H1 (cell line): Measurements from ENCODE around the gene RCAN2. TPM values are rescaled to one million over a fixed set of nuclear protein-coding genes. Genes with fewer than 3 reads are reported as not detected.

ENCODE experiments used
- CTCF ChIA-PET: fragments of 300-600 bp; sonication (Branson Sonifier 250); formaldehyde crosslinking; loops from one replicate; lab custom pipeline; 2021; ENCODE audit not compliant: partially characterized antibody; lab: Charles Lee
- POLR2A ChIA-PET: fragments of 300-600 bp; sonication (Branson Sonifier 250); formaldehyde crosslinking; loops from one replicate; lab custom pipeline; 2021; ENCODE audit warnings: inconsistent platforms; ENCODE audit not compliant: partially characterized antibody; lab: Charles Lee
- DNase-seq, 2 experiments: peaks; one replicate each; pipeline versions ENCODE4 v3.0.0 to v3.0.0-alpha.2; 2010 to 2022; ENCODE audit warnings: low spot score in 2 of 2, low read depth in 1 of 2, mixed read lengths in 1 of 2
- FAIRE-seq: peaks from 2 replicates; lab custom pipeline; 2011; peaks lifted over from hg19 to GRCh38; lab: Jason Lieb, UNC
- H2AFZ ChIP-seq: 2 replicates; pipeline ENCODE4 v1.8.1; 2012; ENCODE audit warnings: low read length, inconsistent platforms
- H2AK5ac ChIP-seq: 2 replicates; pipeline ENCODE4 v1.6.1; 2013; ENCODE audit warnings: low read depth, low read length
- H2BK120ac ChIP-seq: replicated peaks from 2 replicates; pipeline ENCODE3; 2013; ENCODE audit warnings: low read depth, low read length, inconsistent platforms
- H2BK12ac ChIP-seq: 2 replicates; pipeline ENCODE4 v1.6.1; 2013; ENCODE audit warnings: low read depth, low read length
- H2BK15ac ChIP-seq: 2 replicates; pipeline ENCODE4 v1.6.1; 2013; ENCODE audit warnings: low read length
- H2BK20ac ChIP-seq: 2 replicates; pipeline ENCODE4 v1.6.1; 2013; ENCODE audit warnings: low read length
- H2BK5ac ChIP-seq: 2 replicates; pipeline ENCODE4 v1.6.1; 2013; ENCODE audit warnings: low read depth, low read length
- H3K14ac ChIP-seq: 2 replicates; pipeline ENCODE4 v1.6.1; 2013; ENCODE audit warnings: inconsistent platforms; ENCODE audit not compliant: insufficient read length
- H3K18ac ChIP-seq: 2 replicates; pipeline ENCODE4 v1.6.1; 2013; ENCODE audit warnings: low read length; ENCODE audit errors: extremely low read depth
- H3K23ac ChIP-seq: 2 replicates; pipeline ENCODE4 v1.6.1; 2013; ENCODE audit warnings: inconsistent platforms; ENCODE audit not compliant: insufficient read length
- H3K23me2 ChIP-seq: 2 replicates; pipeline ENCODE4 v1.6.1; 2013; ENCODE audit warnings: low read depth, low read length
- H3K27ac ChIP-seq: 2 replicates; pipeline ENCODE4 v1.6.1; 2011; ENCODE audit warnings: low read depth, low read length, inconsistent platforms
- H3K27me3 ChIP-seq, 4 experiments: replicated peaks in 1 of 4; 1 replicate in 1 of 4; 2 replicates in 3 of 4; pipeline versions ENCODE4 v1.6.1 to v1.8.1; 2011 to 2013; ENCODE audit warnings: low read length in 3 of 4, mild to moderate bottlenecking in 3 of 4, inconsistent platforms in 2 of 4, mixed read lengths in 2 of 4, moderate library complexity in 1 of 4; ENCODE audit not compliant: control insufficient read depth in 3 of 4, insufficient read depth in 3 of 4; ENCODE audit errors: extremely low read depth in 1 of 4
- H3K36me3 ChIP-seq, 4 experiments: 2 replicates each; pipeline versions ENCODE4 v1.6.1 to v1.8.1; 2011 to 2013; ENCODE audit warnings: mild to moderate bottlenecking in 4 of 4, low read length in 3 of 4, moderate library complexity in 2 of 4, control low read depth in 1 of 4, inconsistent platforms in 1 of 4; ENCODE audit not compliant: insufficient read depth in 4 of 4, control insufficient read depth in 2 of 4
- H3K4ac ChIP-seq: replicated peaks from 2 replicates; pipeline ENCODE3; 2013; ENCODE audit warnings: low read length, low read depth, mixed read lengths, inconsistent platforms; ENCODE audit not compliant: insufficient read length
- H3K4me1 ChIP-seq, 4 experiments: replicated peaks in 1 of 4; 1 replicate in 1 of 4; 2 replicates in 3 of 4; pipeline versions ENCODE4 v1.6.1 to v1.8.1; 2011 to 2013; ENCODE audit warnings: low read length in 3 of 4, inconsistent platforms in 2 of 4, mixed read lengths in 1 of 4; ENCODE audit not compliant: insufficient read depth in 4 of 4, control insufficient read depth in 3 of 4
- H3K4me2 ChIP-seq, 2 experiments: 2 replicates each; pipeline versions ENCODE4 v1.6.1 to v1.8.1; 2011 to 2013; ENCODE audit warnings: low read depth in 2 of 2, low read length in 2 of 2, control low read depth in 1 of 2, inconsistent platforms in 1 of 2, mild to moderate bottlenecking in 1 of 2; ENCODE audit not compliant: insufficient read depth in 1 of 2
- H3K4me3 ChIP-seq, 4 experiments: fragments of 200-600, 300-600 bp in 1 of 4; sonication (generic), shearing (Covaris generic), sonication (Bioruptor Twin) in 1 of 4; 2 replicates each; pipeline versions ENCODE4 v1.5.1 to v1.8.1; 2011 to 2016; ENCODE audit warnings: low read length in 4 of 4, low read depth in 3 of 4, control low read depth in 2 of 4, inconsistent platforms in 2 of 4, mild to moderate bottlenecking in 2 of 4, mixed read lengths in 1 of 4, moderate library complexity in 1 of 4; ENCODE audit not compliant: insufficient read depth in 2 of 4; ENCODE audit errors: extremely low read depth in 1 of 4
- H3K56ac ChIP-seq: replicated peaks from 2 replicates; pipeline ENCODE3; 2013; ENCODE audit warnings: low read depth, mild to moderate bottlenecking, mixed read lengths, low read length, inconsistent platforms; ENCODE audit not compliant: insufficient read length
- H3K79me1 ChIP-seq: 2 replicates; pipeline ENCODE4 v1.6.1; 2013; ENCODE audit warnings: low read depth, low read length, control low read depth
- H3K79me2 ChIP-seq, 2 experiments: 2 replicates each; pipeline versions ENCODE4 v1.6.1 to v1.8.1; 2012 to 2013; ENCODE audit warnings: low read length in 2 of 2, mild to moderate bottlenecking in 2 of 2, inconsistent platforms in 1 of 2; ENCODE audit not compliant: insufficient read depth in 2 of 2, control insufficient read depth in 1 of 2
- H3K9ac ChIP-seq, 4 experiments: replicated peaks in 1 of 4; 1 replicate in 1 of 4; 2 replicates in 3 of 4; pipeline versions ENCODE4 v1.6.1 to v1.8.1; 2011 to 2013; ENCODE audit warnings: low read depth in 3 of 4, low read length in 3 of 4, control low read depth in 2 of 4, mild to moderate bottlenecking in 2 of 4, moderate library complexity in 2 of 4, inconsistent platforms in 1 of 4; ENCODE audit errors: extremely low read depth in 1 of 4
- H3K9me3 ChIP-seq, 2 experiments: 2 replicates each; pipeline versions ENCODE4 v1.6.1 to v1.8.1; 2012 to 2013; ENCODE audit warnings: mild to moderate bottlenecking in 2 of 2, moderate library complexity in 2 of 2, control low read depth in 1 of 2, inconsistent platforms in 1 of 2, low read depth in 1 of 2, low read length in 1 of 2, mixed read lengths in 1 of 2; ENCODE audit not compliant: insufficient read depth in 2 of 2
- H4K20me1 ChIP-seq, 2 experiments: replicated peaks in 1 of 2; 2 replicates each; pipeline versions ENCODE3 to v1.8.1; 2011 to 2013; ENCODE audit warnings: inconsistent platforms in 2 of 2, low read length in 2 of 2, mild to moderate bottlenecking in 1 of 2; ENCODE audit not compliant: insufficient read depth in 2 of 2, control insufficient read depth in 1 of 2
- H4K5ac ChIP-seq: 2 replicates; pipeline ENCODE4 v1.6.1; 2013; ENCODE audit warnings: low read length, low read depth, mixed read lengths, inconsistent platforms; ENCODE audit not compliant: insufficient read length
- H4K8ac ChIP-seq: 2 replicates; pipeline ENCODE4 v1.8.0; 2013; ENCODE audit warnings: mild to moderate bottlenecking, moderate library complexity, low read length, inconsistent platforms; ENCODE audit not compliant: insufficient read depth; ENCODE audit errors: extremely low read depth
- H4K91ac ChIP-seq: replicated peaks from 2 replicates; pipeline ENCODE3; 2013; ENCODE audit warnings: low read length, mixed read lengths, inconsistent platforms; ENCODE audit not compliant: insufficient read length
- ASH2L ChIP-seq: fragments of 200-600, 300-600 bp; sonication (generic); IDR thresholded peaks from one replicate; pipeline ENCODE4 v1.7.1; 2017; ENCODE audit warnings: low read length
- EP300 ChIP-seq, 2 experiments: IDR thresholded peaks; 1 replicate in 1 of 2; 2 replicates in 1 of 2; pipeline ENCODE4 v1.6.1; 2011 to 2012; ENCODE audit warnings: low read depth in 2 of 2, low read length in 2 of 2, mild to moderate bottlenecking in 2 of 2, borderline replicate concordance in 1 of 2, inconsistent platforms in 1 of 2, moderate library complexity in 1 of 2
- GABPA ChIP-seq: IDR thresholded peaks from 2 replicates; pipeline ENCODE4 v1.6.1; 2011; ENCODE audit warnings: mild to moderate bottlenecking, low read length, moderate library complexity, borderline replicate concordance; ENCODE audit not compliant: insufficient read depth
- POLR2A ChIP-seq, 2 experiments: IDR thresholded peaks; 1 replicate in 1 of 2; 2 replicates in 1 of 2; pipeline ENCODE4 v1.6.1; 2011; ENCODE audit warnings: low read depth in 2 of 2, low read length in 2 of 2, mild to moderate bottlenecking in 2 of 2; ENCODE audit errors: control extremely low read depth in 1 of 2
- RAD21 ChIP-seq, 2 experiments: IDR thresholded peaks in 1 of 2; conservative IDR thresholded peaks in 1 of 2; 2 replicates each; pipeline ENCODE4 v1.6.1; 2011; ENCODE audit warnings: low read depth in 2 of 2, low read length in 2 of 2, improper control_type of control experiment in 1 of 2, inconsistent platforms in 1 of 2, mild to moderate bottlenecking in 1 of 2, moderate library complexity in 1 of 2
- WGBS, 2 experiments: shearing (Covaris generic) in 1 of 2; methylation state at CpG; one replicate each; pipeline versions ENCODE4 v1.1.6 to v1.1.7; 2013 to 2015; ENCODE audit warnings: low lambda C conversion rate in 2 of 2, mixed read lengths in 2 of 2, inconsistent platforms in 1 of 2, low coverage in 1 of 2, missing lambda C conversion rate in 1 of 2; ENCODE audit not compliant: insufficient replicate concordance in 2 of 2, insufficient coverage in 1 of 2, insufficient read length in 1 of 2; ENCODE audit errors: extremely low coverage in 1 of 2, missing lambda C conversion rate in 1 of 2; 5-methylcytosine and 5-hydroxymethylcytosine counted together
- polyA plus RNA-seq, 7 experiments: library from polyadenylated mRNA; depleted of rRNA in 3 of 7; stranded (reverse) in 5 of 7; unstranded in 2 of 7; fragments of >200 nt in 5 of 7; fragments of 200-250 nt in 2 of 7; gene quantifications; 1 replicate in 5 of 7; 2 replicates in 1 of 7; 4 replicates in 1 of 7; pipeline versions ENCODE4 v1.2.1 to v1.2.3, GENCODE V29; 2011 to 2013; ENCODE audit warnings: missing spikeins in 2 of 7, mixed read lengths in 2 of 7
- total RNA-seq: library from RNA; stranded (reverse); fragmentation: NEBNext Ultra II Directional; extraction: Animal tissue kit (Norgen Biotek cat#: 25700); gene quantifications from 2 replicates; pipeline ENCODE4 v1.2.1, GENCODE V29; 2021

The RCAN2 gene
- total and polyA plus RNA-seq, 2 of the 8 experiments (the other 6 are each of a cell fraction or from before 2014, with no cell fraction given): 5.0 to 8.5 TPM

DNA sequence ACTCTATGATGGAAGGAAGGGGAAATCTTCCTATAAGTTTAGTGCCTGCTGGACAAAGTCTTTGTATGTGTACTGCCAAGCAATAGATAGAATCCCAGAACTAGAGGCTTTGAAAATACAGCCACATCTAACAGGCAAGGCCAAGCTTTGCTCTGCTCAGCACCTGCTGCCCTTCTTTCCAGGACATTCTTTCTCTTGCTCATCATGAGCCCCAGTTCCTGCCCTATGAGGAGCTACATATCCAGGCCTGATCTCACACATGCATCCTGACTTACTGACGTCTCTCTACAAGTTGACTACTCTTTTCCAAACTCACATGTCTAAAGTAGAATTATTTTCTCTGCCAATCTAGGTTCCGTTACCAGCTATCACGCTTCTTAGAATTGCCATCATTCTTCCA lies 256.0 kb downstream of the RCAN2 start:
- Histone ChIP-seq H3K23me2 (no peaks in the 10 kb centered on the region), H3K9ac (no peak overlapping the region), H2BK20ac (no peak overlapping the region), H3K14ac (no peak overlapping the region), H3K27ac (no peak overlapping the region), H3K4me1 (no peaks in the 10 kb centered on the region), H4K5ac (no peak overlapping the region), H4K20me1 (no peaks in the 10 kb centered on the region), H3K18ac (no peak overlapping the region), H2AFZ (no peak overlapping the region), H2BK120ac (no peak overlapping the region), H3K23ac (no peak overlapping the region), H3K79me1 (no peaks in the 10 kb centered on the region), H4K91ac (no peak overlapping the region), H3K56ac (no peak overlapping the region), H4K8ac (no peak overlapping the region), H3K4me3 (no peak overlapping the region), H3K4ac (no peak overlapping the region), H2BK12ac (no peak overlapping the region), H3K79me2 (no peaks in the 10 kb centered on the region), H3K36me3 (no peaks in the 10 kb centered on the region; a peak in 1 of 8 replicates), H2BK5ac (no peak overlapping the region), H2AK5ac (no peak overlapping the region), H3K9me3 (peaks cover 7 to 10% of the 10 kb centered on the region in 2 experiments), H2BK15ac (no peak overlapping the region), H3K4me2 (no peak overlapping the region), H3K27me3 (no peaks in the 10 kb centered on the region)
- DNase-seq: no peak
- 89% methylated on average over 3 of the region's 3 CpGs; no CpG with 5 or more reads in 1 of the 2 experiments for WGBS, 2 experiments
- no peak for FAIRE-seq
- CTCF ChIA-PET: interaction anchor here (0.6 kb wide), 1 partner anchor 1987 kb away, joined by 3 read pairs; no protein-coding TSS in a partner anchor
- POLR2A ChIA-PET: no interaction called here
- TF ChIP-seq ASH2L (no peak), EP300 (IDR thresholded peaks at IDR 0.05; ENCODE audit: borderline replicate concordance in 1 of 2, low read depth in 2 of 2, low read length in 2 of 2) (no peak), POLR2A (IDR thresholded peaks at IDR 0.05; ENCODE audit: control extremely low read depth in 1 of 2, low read depth in 2 of 2, low read length in 2 of 2) (no peak), GABPA (no peak), RAD21 (IDR thresholded peaks at IDR 0.05 in 1 of 2, conservative IDR thresholded peaks at IDR 0.05 in 1 of 2; ENCODE audit: low read depth in 2 of 2, low read length in 2 of 2) (no peak)
